ENCODE data around the gene DNAJC17.

DNA sequence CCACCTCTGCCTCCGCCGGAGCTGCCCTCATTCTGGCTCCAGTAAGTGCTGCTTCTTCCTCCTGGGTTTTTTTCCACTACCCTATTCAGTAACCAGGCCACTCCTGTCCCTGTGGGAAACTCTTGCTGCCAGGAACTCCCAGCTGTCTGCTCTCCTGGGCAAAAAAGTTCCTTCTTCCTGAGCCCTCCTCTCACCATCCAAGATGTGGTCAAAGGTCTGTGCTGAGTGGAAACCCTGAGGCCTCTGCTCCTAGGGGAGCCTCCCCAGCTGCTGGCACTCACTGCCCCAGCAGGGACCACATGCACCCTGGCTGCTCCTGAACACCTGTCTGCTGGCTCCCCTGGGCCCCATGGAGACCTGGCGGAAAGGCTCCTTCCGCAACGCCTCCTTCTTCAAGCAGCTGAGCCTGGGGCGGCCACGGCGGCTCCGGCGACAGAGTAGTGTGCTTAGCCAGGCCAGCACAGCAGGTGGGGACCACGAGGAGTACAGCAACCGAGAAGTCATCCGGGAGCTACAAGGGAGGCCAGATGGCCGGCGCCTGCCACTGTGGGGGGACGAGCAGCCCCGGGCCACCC, 37.0 kb downstream of the DNAJC17 start:
- TF ChIP-seq, protein P1, sequence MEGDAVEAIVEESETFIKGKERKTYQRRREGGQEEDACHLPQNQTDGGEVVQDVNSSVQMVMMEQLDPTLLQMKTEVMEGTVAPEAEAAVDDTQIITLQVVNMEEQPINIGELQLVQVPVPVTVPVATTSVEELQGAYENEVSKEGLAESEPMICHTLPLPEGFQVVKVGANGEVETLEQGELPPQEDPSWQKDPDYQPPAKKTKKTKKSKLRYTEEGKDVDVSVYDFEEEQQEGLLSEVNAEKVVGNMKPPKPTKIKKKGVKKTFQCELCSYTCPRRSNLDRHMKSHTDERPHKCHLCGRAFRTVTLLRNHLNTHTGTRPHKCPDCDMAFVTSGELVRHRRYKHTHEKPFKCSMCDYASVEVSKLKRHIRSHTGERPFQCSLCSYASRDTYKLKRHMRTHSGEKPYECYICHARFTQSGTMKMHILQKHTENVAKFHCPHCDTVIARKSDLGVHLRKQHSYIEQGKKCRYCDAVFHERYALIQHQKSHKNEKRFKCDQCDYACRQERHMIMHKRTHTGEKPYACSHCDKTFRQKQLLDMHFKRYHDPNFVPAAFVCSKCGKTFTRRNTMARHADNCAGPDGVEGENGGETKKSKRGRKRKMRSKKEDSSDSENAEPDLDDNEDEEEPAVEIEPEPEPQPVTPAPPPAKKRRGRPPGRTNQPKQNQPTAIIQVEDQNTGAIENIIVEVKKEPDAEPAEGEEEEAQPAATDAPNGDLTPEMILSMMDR (IDR thresholded peaks at IDR 0.05): no peak
- no peak for TF ChIP-seq POLR2A (IDR thresholded peaks at IDR 0.05)

Data from gastroesophageal sphincter (tissue), 3 donors.